ENCODE results near the gene PLPPR2. TPM values are rescaled to one million over a fixed set of nuclear protein-coding genes. Genes with fewer than 3 reads are reported as not detected.

PLPPR2 gene
- total and polyA plus RNA-seq, 8 donors: 19.5 to 36.3 (median 25.4) TPM

- H3K4me3 ChIP-seq: peak overlapping the region; percentile 54 to 66
- H3K9me3 ChIP-seq: no peaks in the 10 kb centered on the region
- no peak for TF ChIP-seq CTCF (IDR thresholded peaks at IDR 0.05)
- H3K27me3 ChIP-seq: no peaks in the 10 kb centered on the region
- intact Hi-C loops (cut with DNase I): no loop called here
- peaks cover 0 to 5% of the 10 kb centered on the region in 2 donors for H3K36me3 ChIP-seq
- peaks cover 0 to 48% of the 10 kb centered on the region in 2 donors for H3K4me1 ChIP-seq
- DNase-seq (no peak), ATAC-seq (no peak)
- H3K27ac ChIP-seq: peak overlapping the region; percentile 95 to 96
Measured at GRCh38 chr19:11373885-11374432, 18.7 kb downstream of the PLPPR2 start.

GRCh38 chr19:11374433-11375142, 19.4 kb downstream of the PLPPR2 start, which contains the start of gene SWSAP1:
Gene SWSAP1 (plus strand): TSS chr19:11374666. CDS start chr19:11374681, 15 bp downstream.
- H3K4me1 ChIP-seq: peaks cover 0 to 54% of the 10 kb centered on the region in 2 donors
- no peaks in the 10 kb centered on the region for H3K27me3 ChIP-seq
- H3K27ac ChIP-seq: peak within 1 kb of the TSS; percentile 95 to 96
- no peaks in the 10 kb centered on the region for H3K36me3 ChIP-seq
- intact Hi-C loops (cut with DNase I): no loop called here
- H3K9me3 ChIP-seq: no peaks in the 10 kb centered on the region
- peak; percentile 93 for ATAC-seq
- TF ChIP-seq CTCF (IDR thresholded peaks at IDR 0.05): peak in 1 of 2 donors; percentile 15
- H3K4me3 ChIP-seq: peak within 1 kb of the TSS; percentile 54 to 66
- DNase-seq: peak; percentile 97 to 99 (median 99)

- no peaks in the 10 kb centered on the region for H3K9me3 ChIP-seq
- H3K27me3 ChIP-seq: no peaks in the 10 kb centered on the region
- intact Hi-C loops (cut with DNase I): no loop called here
- peak overlapping the region; percentile 38 to 66 for H3K4me3 ChIP-seq
- no peaks in the 10 kb centered on the region for H3K36me3 ChIP-seq
- peaks cover 0 to 61% of the 10 kb centered on the region in 2 donors for H3K4me1 ChIP-seq
- peak; percentile 37 for ATAC-seq
- peak overlapping the region; percentile 95 to 96 for H3K27ac ChIP-seq
- no peak for TF ChIP-seq CTCF (IDR thresholded peaks at IDR 0.05)
- DNase-seq: peak in 3 of 4 donors; percentile 64 to 85 (median 77)
Measured at GRCh38 chr19:11375143-11375948, 20.1 kb downstream of the PLPPR2 start.

GRCh38 chr19:11377237-11377636, 22.0 kb downstream of the PLPPR2 start:
- H3K27ac ChIP-seq: peak overlapping the region; percentile 95 to 96

More at GRCh38 chr19:11377237-11377636, 22.0 kb downstream of the PLPPR2 start:
- no peak overlapping the region for H3K4me3 ChIP-seq
- peaks cover 0 to 6% of the 10 kb centered on the region in 2 donors for H3K27me3 ChIP-seq
- no peaks in the 10 kb centered on the region for H3K36me3 ChIP-seq
- DNase-seq (peak in 1 of 4 donors; percentile 66), ATAC-seq (no peak)
- intact Hi-C loops (cut with DNase I): no loop called here
- TF ChIP-seq CTCF (IDR thresholded peaks at IDR 0.05): no peak
- peaks cover 6 to 75% of the 10 kb centered on the region in 2 donors for H3K4me1 ChIP-seq
- H3K9me3 ChIP-seq: no peaks in the 10 kb centered on the region

All from left lung (tissue), 10 donors.